DMS153 treated with DMSO at 0.1 percent for 48 hours (cell line): ENCODE data around the gene FAM204A.

ENCODE experiments used
- DNase-seq: peaks from one replicate; lab custom pipeline; 2025; ENCODE audit not compliant: unreplicated experiment; lab: John Stamatoyannopoulos, UW

The FAM204A gene

DNA sequence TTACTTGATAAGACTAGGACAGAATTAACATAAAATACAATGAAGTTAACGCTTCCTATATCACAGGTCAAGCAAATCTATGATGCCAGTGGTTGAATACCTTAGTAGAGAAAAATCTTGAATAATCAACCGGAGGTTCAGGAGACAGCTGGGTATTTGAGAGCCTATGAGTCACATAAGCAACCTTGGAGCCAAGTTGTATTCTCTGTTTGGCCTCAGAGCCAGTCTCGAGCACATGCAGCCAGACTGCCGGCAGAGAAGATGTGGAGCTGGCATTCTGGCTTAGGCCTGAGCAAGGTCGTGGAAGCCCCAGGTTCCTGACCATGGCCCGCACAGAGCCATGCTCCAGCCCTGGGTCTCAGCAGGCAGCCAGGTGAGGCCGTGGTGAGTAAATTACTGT lies 90.3 kb downstream of the FAM204A start:
- DNase-seq: no peak

DNA sequence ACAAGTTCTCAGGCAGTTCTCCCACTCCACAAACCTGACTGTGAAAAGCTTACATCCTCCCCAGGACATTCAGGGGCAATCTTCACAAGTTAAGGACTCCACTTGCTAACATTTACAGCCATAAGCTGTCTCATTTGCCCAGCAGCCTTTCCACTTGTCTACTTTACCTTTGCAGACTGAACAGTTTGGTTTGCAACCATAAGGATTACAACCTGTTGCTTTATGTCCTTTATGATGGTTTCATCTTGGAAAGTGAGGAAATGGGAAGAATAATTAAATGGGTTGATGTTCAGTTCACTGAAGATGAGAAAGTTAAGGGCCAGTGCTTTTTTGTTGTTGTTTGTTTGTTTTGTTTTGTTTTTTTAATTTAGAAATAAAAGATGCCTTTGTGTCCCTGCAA lies 92.4 kb downstream of the FAM204A start:
- DNase-seq: no peak
